SIG-M5 (cell line): ENCODE results near the gene KLC3.
A peak's percentile ranks its signal among the peaks of the same experiment; 100 is the strongest.

Experiments used
- DNase-seq: peaks from one replicate; lab custom pipeline; 2025; lab: John Stamatoyannopoulos, UW

KLC3 gene

GRCh38 chr19:45370410-45371204 is 30.1 kb downstream of the KLC3 start, which contains the start of gene ERCC2:
Gene ERCC2 (minus strand): TSS chr19:45370573. CDS start chr19:45370540, 33 bp downstream.
- DNase-seq = peak; percentile 65

- no peak for DNase-seq
Measured at GRCh38 chr19:45376045-45376724, 35.6 kb downstream of the KLC3 start.

- DNase-seq = no peak
Measured at GRCh38 chr19:45380107-45380506, 39.6 kb downstream of the KLC3 start.

- DNase-seq = no peak
Measured at GRCh38 chr19:45382426-45382825, 41.9 kb downstream of the KLC3 start.

- no peak for DNase-seq
Measured at GRCh38 chr19:45385392-45386221, 45.1 kb downstream of the KLC3 start.

GRCh38 chr19:45391346-45391745 is 50.8 kb downstream of the KLC3 start:
- no peak for DNase-seq

- no peak for DNase-seq
Measured at GRCh38 chr19:45391871-45392665, 51.5 kb downstream of the KLC3 start.

- DNase-seq = no peak
Measured at GRCh38 chr19:45395821-45396617, 55.5 kb downstream of the KLC3 start.

GRCh38 chr19:45400192-45400591 is 59.6 kb downstream of the KLC3 start:
- no peak for DNase-seq
